HL-60 (cell line): ENCODE data around the gene LRRC25.

ENCODE experiments used
- CTCF ChIP-seq: IDR thresholded peaks from one replicate; pipeline ENCODE4 v1.5.1; 2011; ENCODE audit warnings: low read length, control low read depth, inconsistent platforms; ENCODE audit not compliant: insufficient read depth
- POLR2AphosphoS5 ChIP-seq: IDR thresholded peaks from 2 replicates; pipeline ENCODE4 v1.6.1; 2012; ENCODE audit warnings: low read depth
- SPI1 ChIP-seq: IDR thresholded peaks from 2 replicates; pipeline ENCODE4 v1.6.1; 2012; ENCODE audit warnings: low read depth, mild to moderate bottlenecking, borderline replicate concordance

DNA sequence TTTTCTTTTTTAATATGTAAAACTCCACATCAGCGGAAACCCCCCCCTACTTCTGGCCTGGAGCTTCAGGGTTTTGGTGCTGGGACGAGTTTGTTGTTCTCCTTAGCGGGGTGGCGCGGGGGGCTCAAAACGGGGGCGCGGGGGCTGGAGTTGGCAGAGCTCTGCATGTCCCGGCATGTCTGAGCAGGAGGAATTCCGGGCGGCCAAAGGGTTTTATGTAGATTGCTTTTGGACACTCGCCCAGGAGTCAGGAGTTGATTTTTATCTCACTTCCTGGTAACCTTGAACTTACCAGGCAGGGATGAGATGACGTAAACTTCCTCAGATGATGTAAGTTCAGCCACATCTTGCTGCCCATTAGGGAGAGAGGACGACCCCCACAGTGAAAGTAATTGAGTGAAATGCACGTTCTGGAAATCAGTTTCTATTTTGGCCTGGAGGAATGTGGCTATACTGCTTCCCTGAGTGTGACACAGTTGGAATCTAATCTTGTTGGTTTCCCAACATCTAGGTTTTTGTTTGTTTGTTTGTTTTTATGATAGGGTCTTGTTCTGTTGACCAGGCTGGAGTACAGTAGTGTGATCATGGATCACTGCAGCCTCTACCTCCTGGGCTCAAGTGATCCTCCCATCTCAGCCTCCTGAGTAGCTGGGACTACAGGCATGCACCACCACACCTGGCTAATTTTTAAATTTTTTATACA lies 32.4 kb downstream of the LRRC25 start:
- TF ChIP-seq CTCF (no peak), POLR2AphosphoS5 (no peak), SPI1 (no peak)
